HUES48 (cell line): ENCODE measurements around the gene B3GAT1.

Experiments used
- H3K27ac ChIP-seq: one replicate; pipeline ENCODE4 v1.7.0; 2013; ENCODE audit warnings: low read depth, low read length, inconsistent platforms
- H3K27me3 ChIP-seq: 2 replicates; pipeline ENCODE4 v1.6.1; 2013; ENCODE audit warnings: mild to moderate bottlenecking, low read length; ENCODE audit not compliant: control insufficient read depth, insufficient read depth
- H3K36me3 ChIP-seq: 2 replicates; pipeline ENCODE4 v1.6.1; 2013; ENCODE audit warnings: low read length; ENCODE audit not compliant: control insufficient read depth, insufficient read depth
- H3K4me1 ChIP-seq: 2 replicates; pipeline ENCODE4 v1.6.1; 2013; ENCODE audit warnings: mild to moderate bottlenecking, low read length; ENCODE audit not compliant: control insufficient read depth, insufficient read depth
- H3K4me3 ChIP-seq: 2 replicates; pipeline ENCODE4 v1.5.1; 2013; ENCODE audit warnings: mild to moderate bottlenecking, low read depth, low read length
- H3K9ac ChIP-seq: 2 replicates; pipeline ENCODE4 v1.6.1; 2013; ENCODE audit warnings: mild to moderate bottlenecking, low read depth, low read length, moderate library complexity
- H3K9me3 ChIP-seq: 2 replicates; pipeline ENCODE4 v1.6.1; 2013; ENCODE audit warnings: low read length; ENCODE audit not compliant: control insufficient read depth, insufficient read depth

Gene B3GAT1

DNA sequence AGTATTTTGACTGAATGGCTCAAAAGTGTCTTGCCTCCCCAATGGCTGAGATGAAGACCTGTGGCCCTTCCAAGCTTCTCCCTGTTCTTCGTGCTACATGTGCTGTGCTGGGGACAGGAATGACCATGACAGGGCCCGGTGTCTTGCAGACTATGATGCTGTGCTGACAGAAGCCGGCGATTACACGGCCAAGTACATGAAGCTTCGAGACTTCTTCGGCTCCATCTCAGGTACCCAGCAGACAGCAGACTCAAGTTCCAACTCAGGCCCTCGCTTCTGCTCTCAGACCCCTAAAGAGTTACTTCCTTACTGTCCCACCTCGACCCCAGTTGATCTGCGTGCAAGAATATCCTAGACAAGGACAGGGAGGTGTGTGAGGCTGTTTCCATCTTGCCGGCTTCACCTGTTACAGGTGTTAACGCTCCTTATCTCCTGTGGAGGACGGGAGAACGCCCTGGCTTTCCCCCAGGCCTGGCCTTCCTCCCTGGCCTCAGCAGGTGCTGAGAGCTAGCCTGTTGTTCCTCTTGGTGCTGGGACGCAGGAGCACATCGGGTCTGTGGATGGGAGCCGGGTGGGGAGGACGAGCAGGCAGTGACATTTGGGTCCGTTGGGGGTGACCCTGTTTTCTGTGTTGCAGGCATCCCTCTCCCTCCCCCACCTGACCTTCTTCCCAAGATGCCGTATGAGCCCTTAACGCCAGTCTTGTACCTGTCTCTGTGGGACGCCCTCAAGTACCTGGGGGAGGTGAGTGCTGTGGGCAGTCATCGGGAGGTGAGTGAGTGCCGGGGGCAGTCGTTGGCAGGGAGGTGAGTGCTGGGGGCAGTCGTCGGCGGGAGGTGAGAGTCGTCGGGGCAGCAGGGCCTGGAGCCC lies 42.2 kb downstream of the B3GAT1 start:
- Histone ChIP-seq H3K27me3 (no peaks in the 10 kb centered on the region), H3K9ac (no peak overlapping the region), H3K4me3 (no peak overlapping the region), H3K9me3 (no peaks in the 10 kb centered on the region), H3K27ac (no peak overlapping the region), H3K4me1 (no peaks in the 10 kb centered on the region), H3K36me3 (no peaks in the 10 kb centered on the region)

DNA sequence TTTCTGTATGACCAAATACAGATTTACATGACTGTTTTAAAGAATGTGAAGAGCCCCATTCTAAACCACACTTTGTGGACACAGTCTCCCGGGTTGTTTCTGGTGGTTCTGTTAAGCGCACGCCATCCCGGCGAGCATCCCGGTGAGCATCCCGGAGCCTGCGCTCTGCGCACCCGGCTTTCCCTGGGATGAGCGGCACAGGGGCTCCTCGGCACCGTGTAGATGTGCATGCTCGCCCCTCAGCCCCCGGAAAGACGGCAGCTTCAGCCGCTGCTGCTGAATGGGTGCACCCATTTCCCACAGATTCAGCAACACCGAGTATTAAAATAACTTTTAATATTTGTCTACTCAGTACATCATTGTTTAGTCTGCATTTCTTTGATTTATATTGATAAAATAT lies 44.3 kb downstream of the B3GAT1 start:
- H3K36me3 ChIP-seq, result no peaks in the 10 kb centered on the region
- H3K4me3 ChIP-seq, result no peak overlapping the region

DNA sequence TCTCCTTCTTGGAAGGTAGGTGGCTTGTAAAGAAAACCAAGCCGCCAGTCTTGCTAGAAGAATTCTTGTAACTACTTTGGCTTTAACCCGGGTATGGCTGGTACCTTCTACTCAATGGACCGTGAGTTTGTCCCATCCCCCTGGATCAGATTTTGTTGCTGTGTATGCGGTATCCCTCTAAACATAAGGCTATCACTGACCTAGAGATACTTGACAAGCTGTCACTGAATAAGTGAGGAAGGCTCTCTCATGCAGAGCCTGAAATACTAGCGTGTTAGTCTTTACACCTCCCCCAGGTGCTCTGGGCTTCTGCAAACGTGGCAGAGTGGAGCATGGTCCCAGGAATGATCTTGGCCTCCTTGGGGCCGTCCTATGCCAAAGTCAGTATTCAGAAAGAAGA lies 45.8 kb downstream of the B3GAT1 start:
- Histone ChIP-seq H3K9me3 (no peaks in the 10 kb centered on the region), H3K4me1 (no peaks in the 10 kb centered on the region), H3K27me3 (no peaks in the 10 kb centered on the region), H3K9ac (no peak overlapping the region), H3K36me3 (no peaks in the 10 kb centered on the region), H3K4me3 (no peak overlapping the region), H3K27ac (no peak overlapping the region)

More for the DNA sequence above, 44.3 kb downstream of the B3GAT1 start:
- Histone ChIP-seq H3K4me1 (no peaks in the 10 kb centered on the region), H3K27ac (no peak overlapping the region), H3K27me3 (no peaks in the 10 kb centered on the region), H3K9me3 (no peaks in the 10 kb centered on the region), H3K9ac (no peak overlapping the region)

DNA sequence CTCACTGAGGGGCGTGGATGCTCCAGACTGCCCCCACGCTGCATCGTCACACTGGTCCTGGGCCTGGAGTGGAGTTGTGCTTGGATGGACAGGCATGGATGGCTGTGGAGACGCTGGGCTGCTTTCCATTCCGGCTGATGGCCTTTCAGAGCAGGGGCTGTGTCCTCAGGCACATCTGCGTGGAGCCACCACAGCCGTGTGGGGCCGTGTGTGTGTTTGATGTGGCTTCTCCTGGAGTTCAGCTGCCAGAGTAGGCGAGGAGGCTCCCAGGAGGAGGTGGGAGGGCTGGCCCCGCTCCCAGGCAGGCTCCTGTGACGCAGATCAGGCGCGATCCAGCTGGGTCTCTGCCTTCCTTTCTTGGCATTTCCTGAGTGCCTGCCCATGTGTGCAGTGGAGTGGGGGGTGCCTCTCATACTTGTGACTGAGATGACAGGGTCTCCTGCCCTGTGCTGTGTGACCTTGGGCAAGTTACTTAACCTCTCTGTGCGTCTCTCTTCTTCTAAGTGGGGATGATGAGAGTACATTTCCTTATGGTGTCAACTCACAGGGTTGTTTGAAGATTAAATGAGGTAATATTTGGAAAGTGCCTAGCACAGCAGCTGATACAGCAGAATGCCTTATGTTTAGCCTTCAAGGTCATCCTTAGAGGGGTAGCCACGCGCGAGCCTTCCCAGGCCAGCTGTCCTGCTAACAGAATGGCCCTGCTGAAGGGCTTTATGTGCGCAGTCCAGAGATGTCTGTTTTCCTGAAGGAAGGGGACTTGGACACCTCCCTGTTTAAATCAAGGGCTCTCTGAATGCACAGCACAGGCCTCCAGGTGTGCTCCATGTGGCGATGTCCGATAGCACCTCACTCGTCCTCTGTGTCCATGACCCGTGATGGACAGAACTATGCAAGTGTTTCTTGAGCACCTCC lies 46.8 kb downstream of the B3GAT1 start:
- H3K4me3 ChIP-seq, result no peak overlapping the region
- H3K36me3 ChIP-seq, result no peaks in the 10 kb centered on the region
- H3K27me3 ChIP-seq, result no peaks in the 10 kb centered on the region
- no peaks in the 10 kb centered on the region for H3K9me3 ChIP-seq
- no peaks in the 10 kb centered on the region for H3K4me1 ChIP-seq
- no peak overlapping the region for H3K9ac ChIP-seq
- no peak overlapping the region for H3K27ac ChIP-seq

DNA sequence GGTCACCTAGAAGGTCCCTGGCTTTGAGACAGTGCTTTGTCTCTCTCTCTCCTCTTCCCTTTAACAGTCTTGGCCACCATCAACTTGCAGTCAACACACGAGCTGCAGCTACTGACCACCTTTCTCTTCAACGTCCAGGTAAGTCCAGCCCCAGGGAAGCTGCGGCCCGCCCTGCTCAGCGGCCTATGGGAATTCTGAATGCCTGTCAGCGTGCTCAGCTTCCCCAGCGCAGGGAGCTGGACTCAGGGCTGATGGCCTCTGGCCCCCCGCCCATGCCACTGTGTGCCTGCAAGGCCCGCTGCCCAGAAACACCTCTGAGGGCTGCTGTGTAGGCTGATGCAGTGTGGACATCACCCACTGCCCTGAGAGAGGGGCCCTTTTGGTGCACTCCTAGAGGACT lies 47.8 kb downstream of the B3GAT1 start:
- no peaks in the 10 kb centered on the region for H3K9me3 ChIP-seq
- no peaks in the 10 kb centered on the region for H3K36me3 ChIP-seq
- no peaks in the 10 kb centered on the region for H3K27me3 ChIP-seq
- peaks cover 4% of the 10 kb centered on the region; the same call in 1 of the 2 replicates for H3K4me1 ChIP-seq
- no peak overlapping the region for H3K4me3 ChIP-seq
- H3K9ac ChIP-seq, result no peak overlapping the region
- H3K27ac ChIP-seq, result no peak overlapping the region

DNA sequence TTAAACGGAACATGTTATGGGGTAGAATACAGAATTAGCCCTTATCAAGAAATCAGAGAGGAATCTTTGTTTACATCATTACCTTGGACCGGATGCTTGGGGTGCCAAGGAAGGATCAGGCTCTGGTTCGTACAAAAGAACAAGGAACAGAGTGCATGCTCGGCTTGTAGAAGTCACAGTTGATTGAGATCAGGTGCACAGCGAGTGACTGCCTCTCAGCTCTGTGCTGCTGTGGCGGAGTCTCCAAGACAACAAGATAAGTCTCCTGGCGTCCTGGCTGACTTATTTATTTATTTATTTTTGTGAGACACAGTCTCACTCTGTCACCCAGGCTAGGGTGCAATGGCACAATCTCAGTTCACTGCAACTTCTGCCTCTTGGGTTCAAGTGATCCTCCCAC lies 48.5 kb downstream of the B3GAT1 start:
- H3K27ac ChIP-seq, result no peak overlapping the region
- no peaks in the 10 kb centered on the region for H3K27me3 ChIP-seq
- no peaks in the 10 kb centered on the region for H3K36me3 ChIP-seq
- no peak overlapping the region for H3K4me3 ChIP-seq
- H3K9ac ChIP-seq, result no peak overlapping the region
- H3K4me1 ChIP-seq, result peaks cover 4% of the 10 kb centered on the region; the same call in 1 of the 2 replicates
- no peaks in the 10 kb centered on the region for H3K9me3 ChIP-seq

DNA sequence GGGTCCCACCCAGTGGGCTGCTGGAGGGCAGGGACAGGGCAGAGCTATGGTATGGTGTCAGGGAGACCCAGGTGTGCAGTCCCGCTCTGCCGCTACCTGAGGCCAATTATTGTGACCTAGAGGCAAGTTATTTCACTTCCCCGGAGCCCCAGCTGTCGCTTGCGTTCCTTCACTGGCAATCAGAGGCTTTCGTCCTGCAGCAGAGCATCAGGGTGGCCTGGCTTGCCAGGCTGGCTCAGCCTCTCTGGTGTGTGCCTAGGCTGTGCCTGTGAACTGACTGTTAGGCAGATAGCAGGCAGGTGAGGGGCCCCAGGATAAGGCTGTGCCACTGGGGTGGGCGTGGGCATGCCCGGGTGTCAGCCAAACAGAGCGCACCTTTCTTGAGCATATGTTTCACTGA lies 48.9 kb downstream of the B3GAT1 start:
- Histone ChIP-seq H3K4me1 (peaks cover 4% of the 10 kb centered on the region; the same call in 1 of the 2 replicates), H3K9ac (no peak overlapping the region), H3K27me3 (no peaks in the 10 kb centered on the region), H3K4me3 (no peak overlapping the region), H3K9me3 (no peaks in the 10 kb centered on the region), H3K27ac (no peak overlapping the region), H3K36me3 (no peaks in the 10 kb centered on the region)

DNA sequence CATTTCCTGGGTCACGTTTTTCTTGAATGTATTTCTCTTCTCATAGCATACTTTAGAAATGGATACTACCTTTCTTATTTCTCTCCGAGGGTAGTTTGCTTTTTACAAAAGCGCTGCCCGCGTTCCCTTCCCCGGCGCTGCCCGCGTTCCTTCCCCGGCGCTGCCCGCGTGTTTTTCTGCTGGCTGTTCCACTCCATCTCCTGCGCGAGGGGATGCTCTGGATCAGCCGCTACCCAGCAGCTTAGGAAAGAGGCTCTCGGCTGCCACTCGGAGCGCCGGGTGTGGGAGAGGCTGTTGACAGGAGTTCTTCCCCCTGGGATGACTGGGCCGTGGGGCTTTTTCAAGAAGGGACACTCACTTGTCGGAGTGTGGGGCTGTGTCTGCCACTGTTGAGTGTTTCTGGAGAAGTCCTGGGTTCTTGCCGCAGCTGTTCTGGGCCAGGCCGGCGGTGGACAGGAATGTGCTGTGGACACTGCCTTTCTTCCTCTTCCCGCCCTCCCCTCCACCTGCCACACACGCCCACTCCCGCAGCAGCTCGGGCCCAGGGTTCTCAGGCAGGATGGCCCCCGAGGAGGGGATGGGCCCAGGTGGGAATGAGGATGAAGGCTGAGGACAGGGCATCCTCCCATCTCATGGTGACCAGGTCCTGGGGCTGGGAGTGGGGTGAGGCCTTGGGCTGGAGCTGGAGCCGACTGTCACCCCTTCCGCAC lies 49.7 kb downstream of the B3GAT1 start:
- H3K27me3 ChIP-seq, result no peaks in the 10 kb centered on the region
- H3K4me1 ChIP-seq, result peaks cover 4% of the 10 kb centered on the region; the same call in 1 of the 2 replicates

DNA sequence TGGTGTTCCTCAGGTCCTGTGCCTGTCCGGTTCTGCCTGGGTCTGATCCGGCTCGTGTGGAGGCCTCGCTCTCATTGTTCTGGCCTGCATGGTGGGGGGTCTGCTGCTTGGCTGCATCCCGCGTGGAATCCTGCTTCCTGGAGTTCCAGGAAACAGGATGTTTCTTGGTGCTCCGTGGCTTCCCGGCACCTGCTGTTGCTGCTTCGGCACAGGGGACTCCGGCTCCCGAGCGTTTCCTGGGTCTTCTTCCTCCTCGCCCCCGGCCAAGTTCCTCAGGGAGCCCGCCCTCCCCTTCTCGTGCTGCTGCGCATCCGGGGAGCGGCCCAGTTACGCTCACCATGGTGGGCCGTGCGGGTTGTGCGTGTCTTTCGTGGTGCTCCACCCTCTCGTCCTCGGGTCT lies 50.4 kb downstream of the B3GAT1 start:
- H3K4me3 ChIP-seq, result no peak overlapping the region
- no peak overlapping the region for H3K9ac ChIP-seq
- no peaks in the 10 kb centered on the region for H3K27me3 ChIP-seq
- no peak overlapping the region for H3K27ac ChIP-seq
- peaks cover 4% of the 10 kb centered on the region; the same call in 1 of the 2 replicates for H3K4me1 ChIP-seq
- H3K36me3 ChIP-seq, result no peaks in the 10 kb centered on the region
- H3K9me3 ChIP-seq, result no peaks in the 10 kb centered on the region

More for the DNA sequence above, 49.7 kb downstream of the B3GAT1 start:
- no peaks in the 10 kb centered on the region for H3K9me3 ChIP-seq
- H3K4me3 ChIP-seq, result no peak overlapping the region
- H3K36me3 ChIP-seq, result no peaks in the 10 kb centered on the region
- no peak overlapping the region for H3K27ac ChIP-seq
- no peak overlapping the region for H3K9ac ChIP-seq

DNA sequence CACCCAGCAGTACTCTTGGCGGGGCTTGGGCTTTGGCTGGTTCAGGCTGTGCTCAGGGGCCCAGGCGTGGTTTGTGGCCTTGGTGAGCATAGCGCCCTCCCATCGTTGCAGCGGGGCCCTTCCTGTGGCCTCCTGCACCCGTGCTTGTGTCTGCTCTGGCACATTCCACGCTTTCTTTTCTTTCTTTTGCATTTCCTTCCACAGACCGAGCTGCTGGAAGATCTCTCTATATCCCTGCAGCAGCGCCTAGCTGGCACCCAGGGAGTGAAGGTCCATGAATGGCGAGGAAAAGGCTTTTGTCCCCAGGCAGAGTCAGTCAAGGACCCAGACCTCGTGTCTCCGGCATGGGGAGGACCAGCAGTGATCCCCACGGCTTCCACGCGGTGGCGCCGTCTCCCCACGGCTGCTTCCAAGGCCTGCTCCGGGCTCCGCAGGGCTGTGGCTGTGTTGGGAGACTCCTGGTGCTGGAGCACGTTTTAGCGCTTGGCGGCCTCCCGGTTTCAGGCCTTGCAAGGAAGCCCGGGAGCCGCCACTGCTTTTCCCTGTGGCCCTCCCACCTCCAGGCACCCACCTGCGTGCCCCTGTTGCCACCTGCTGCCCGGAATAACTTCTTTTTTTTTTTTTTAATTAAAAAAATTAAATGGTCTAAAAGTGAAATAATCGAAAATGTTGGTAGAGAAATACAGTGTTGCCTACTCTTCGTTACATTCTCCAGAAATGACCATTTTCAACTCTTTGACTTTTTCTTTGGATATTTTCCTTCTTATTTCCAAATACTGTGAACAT lies 51.8 kb downstream of the B3GAT1 start:
- Histone ChIP-seq H3K9ac (no peak overlapping the region), H3K27ac (no peak overlapping the region), H3K4me1 (peaks cover 4% of the 10 kb centered on the region; the same call in 1 of the 2 replicates), H3K27me3 (no peaks in the 10 kb centered on the region), H3K9me3 (no peaks in the 10 kb centered on the region), H3K36me3 (no peaks in the 10 kb centered on the region), H3K4me3 (no peak overlapping the region)
